Neural progenitor cell (in vitro differentiated cells): ENCODE results near the gene GIPC2. TPM values are rescaled to one million over a fixed set of nuclear protein-coding genes. Genes with fewer than 3 reads are reported as not detected.
"Not testable (repeated sequence)": the region's sequence is repeated elsewhere in the genome, so short reads cannot be mapped to it uniquely, and the experiment has no call there.

Source experiments
- DNase-seq: peaks from one replicate; pipeline ENCODE4 v3.0.0-alpha.2; 2016; ENCODE audit warnings: low spot score
- H2AFZ ChIP-seq: fragments of 200-600 bp; sonication (generic); replicated peaks from 2 replicates; pipeline ENCODE4 v1.6.1; 2016; ENCODE audit warnings: antibody characterized with exemption
- H3F3A ChIP-seq: fragments of 200-600 bp; sonication (generic); 2 replicates; pipeline ENCODE4 v1.6.1; 2016; ENCODE audit warnings: antibody characterized with exemption, low read depth
- H3K27ac ChIP-seq: fragments of 200-600 bp; sonication (generic); 2 replicates; pipeline ENCODE4 v1.5.1; 2016; ENCODE audit warnings: mild to moderate bottlenecking
- H3K27me3 ChIP-seq: fragments of 200-600 bp; sonication (generic); 2 replicates; pipeline ENCODE4 v1.6.1; 2016; ENCODE audit warnings: mild to moderate bottlenecking, moderate library complexity
- H3K36me3 ChIP-seq: fragments of 200-600 bp; sonication (generic); 2 replicates; pipeline ENCODE4 v1.5.1; 2016
- H3K4me1 ChIP-seq: fragments of 200-600 bp; sonication (generic); 2 replicates; pipeline ENCODE4 v1.6.1; 2016; ENCODE audit warnings: mixed run types
- H3K4me2 ChIP-seq: fragments of 200-600 bp; sonication (generic); 2 replicates; pipeline ENCODE4 v1.6.1; 2016
- H3K4me3 ChIP-seq: fragments of 200-600 bp; sonication (generic); 2 replicates; pipeline ENCODE4 v1.5.1; 2016
- H3K79me2 ChIP-seq: fragments of 200-600 bp; sonication (generic); 2 replicates; pipeline ENCODE4 v1.6.1; 2016; ENCODE audit warnings: low read depth
- H3K9ac ChIP-seq: fragments of 200-600 bp; sonication (generic); 2 replicates; pipeline ENCODE4 v1.6.1; 2016
- H3K9me3 ChIP-seq: fragments of 200-600 bp; sonication (generic); 2 replicates; pipeline ENCODE4 v1.5.1; 2016; ENCODE audit warnings: low read depth
- H4K20me1 ChIP-seq: fragments of 200-600 bp; sonication (generic); 2 replicates; pipeline ENCODE4 v1.6.1; 2016; ENCODE audit warnings: low read depth
- H3K27ac Mint-ChIP-seq: 3 replicates; pipeline ENCODE4 v1.8.0; 2021; ENCODE audit warnings: mixed read lengths
- H3K27me3 Mint-ChIP-seq: 2 replicates; pipeline ENCODE4 v1.8.0; 2022; ENCODE audit warnings: low read depth, mild to moderate bottlenecking, inconsistent platforms, moderate library complexity, mixed read lengths; ENCODE audit not compliant: insufficient read depth
- H3K36me3 Mint-ChIP-seq: 3 replicates; pipeline ENCODE4 v1.8.0; 2021; ENCODE audit warnings: mixed read lengths
- H3K4me1 Mint-ChIP-seq: 3 replicates; pipeline ENCODE4 v1.8.0; 2021; ENCODE audit warnings: mixed read lengths
- H3K4me3 Mint-ChIP-seq: 3 replicates; pipeline ENCODE4 v1.8.0; 2021; ENCODE audit warnings: mild to moderate bottlenecking, moderate library complexity, mixed read lengths
- H3K9me3 Mint-ChIP-seq: 3 replicates; pipeline ENCODE4 v1.8.0; 2020; ENCODE audit warnings: mixed read lengths
- CTCF ChIP-seq: fragments of 200-600 bp; sonication (generic); IDR thresholded peaks from 2 replicates; pipeline ENCODE4 v1.5.1; 2017; ENCODE audit warnings: antibody characterized with exemption, mild to moderate bottlenecking
- EZH2 ChIP-seq: fragments of 200-600 bp; sonication (generic); IDR thresholded peaks from 2 replicates; pipeline ENCODE4 v1.6.1; 2017; ENCODE audit warnings: antibody characterized with exemption, mild to moderate bottlenecking, moderate library complexity
- EZH2phosphoT487 ChIP-seq: fragments of 200-600 bp; sonication (generic); IDR thresholded peaks from 2 replicates; pipeline ENCODE4 v1.6.1; 2017; ENCODE audit warnings: antibody characterized with exemption
- total RNA-seq: library from RNA; depleted of rRNA; stranded (reverse); fragments of >200 nt; gene quantifications from 2 replicates; pipeline ENCODE4 v1.2.3, GENCODE V29; 2015; ENCODE audit warnings: low replicate concordance

Gene GIPC2
- total RNA-seq, 1 donor from 2014 or later, result not detected

- Histone ChIP-seq H3K79me2 (no peaks in the 10 kb centered on the region), H3K4me3 (no peak overlapping the region), H3F3A (no peaks in the 10 kb centered on the region), H2AFZ (no peak overlapping the region), H3K36me3 (no peaks in the 10 kb centered on the region), H3K4me1 (no peaks in the 10 kb centered on the region), H3K27ac (no peak overlapping the region), H3K27me3 (no peaks in the 10 kb centered on the region), H3K4me2 (no peak overlapping the region), H4K20me1 (no peaks in the 10 kb centered on the region), H3K9me3 (no peaks in the 10 kb centered on the region), H3K9ac (no peak overlapping the region)
- TF ChIP-seq EZH2phosphoT487 (no peak), EZH2 (no peak), CTCF (no peak)
- H3K4me1 Mint-ChIP-seq, result no peaks in the 10 kb centered on the region
- no peak overlapping the region for H3K27ac Mint-ChIP-seq
- H3K36me3 Mint-ChIP-seq, result no peaks in the 10 kb centered on the region
- no peaks in the 10 kb centered on the region for H3K27me3 Mint-ChIP-seq
- no peak overlapping the region for H3K4me3 Mint-ChIP-seq
- no peaks in the 10 kb centered on the region for H3K9me3 Mint-ChIP-seq
- DNase-seq, result no peak
These were observed 55.7 kb downstream of the GIPC2 start for GRCh38 chr1:78101514-78101913.

GRCh38 chr1:78102082-78102481 lies 56.3 kb downstream of the GIPC2 start:
- Mint-ChIP-seq H3K4me3 (no peak overlapping the region), H3K4me1 (no peaks in the 10 kb centered on the region), H3K27ac (no peak overlapping the region), H3K9me3 (no peaks in the 10 kb centered on the region), H3K27me3 (no peaks in the 10 kb centered on the region), H3K36me3 (no peaks in the 10 kb centered on the region)
- Histone ChIP-seq H3K9me3 (no peaks in the 10 kb centered on the region), H3K4me2 (no peak overlapping the region), H3K4me1 (no peaks in the 10 kb centered on the region), H2AFZ (no peak overlapping the region), H3F3A (no peaks in the 10 kb centered on the region), H3K36me3 (no peaks in the 10 kb centered on the region), H3K9ac (no peak overlapping the region), H4K20me1 (no peaks in the 10 kb centered on the region), H3K27me3 (no peaks in the 10 kb centered on the region), H3K79me2 (no peaks in the 10 kb centered on the region), H3K4me3 (no peak overlapping the region), H3K27ac (no peak overlapping the region)
- no peak for DNase-seq
- TF ChIP-seq EZH2, result no peak
- no peak for TF ChIP-seq EZH2phosphoT487

GRCh38 chr1:78102916-78103315 lies 57.1 kb downstream of the GIPC2 start:
- TF ChIP-seq CTCF (no peak), EZH2phosphoT487 (no peak), EZH2 (no peak)
- Histone ChIP-seq H3K27me3 (no peaks in the 10 kb centered on the region), H3K27ac (no peak overlapping the region), H3K9ac (no peak overlapping the region), H3K79me2 (no peaks in the 10 kb centered on the region), H2AFZ (no peak overlapping the region), H3K4me2 (no peak overlapping the region), H3F3A (no peaks in the 10 kb centered on the region), H4K20me1 (no peaks in the 10 kb centered on the region), H3K9me3 (no peaks in the 10 kb centered on the region), H3K36me3 (no peaks in the 10 kb centered on the region), H3K4me1 (no peaks in the 10 kb centered on the region), H3K4me3 (no peak overlapping the region)
- Mint-ChIP-seq H3K36me3 (no peaks in the 10 kb centered on the region), H3K27ac (no peak overlapping the region), H3K27me3 (no peaks in the 10 kb centered on the region), H3K9me3 (no peaks in the 10 kb centered on the region), H3K4me3 (no peak overlapping the region), H3K4me1 (no peaks in the 10 kb centered on the region)
- no peak for DNase-seq

GRCh38 chr1:78104322-78104721 lies 58.6 kb downstream of the GIPC2 start:
- Mint-ChIP-seq H3K36me3 (no peaks in the 10 kb centered on the region), H3K9me3 (no peaks in the 10 kb centered on the region), H3K27me3 (no peaks in the 10 kb centered on the region), H3K4me1 (no peaks in the 10 kb centered on the region), H3K4me3 (no peak overlapping the region), H3K27ac (no peak overlapping the region)
- H3K4me3 ChIP-seq, result no peak overlapping the region
- no peak overlapping the region for H3K4me2 ChIP-seq
- no peak overlapping the region for H3K27ac ChIP-seq
- no peak for DNase-seq
- no peaks in the 10 kb centered on the region for H3F3A ChIP-seq
- no peak overlapping the region for H3K9ac ChIP-seq
- no peaks in the 10 kb centered on the region for H3K79me2 ChIP-seq
- no peaks in the 10 kb centered on the region for H3K27me3 ChIP-seq
- H3K9me3 ChIP-seq, result no peaks in the 10 kb centered on the region
- H2AFZ ChIP-seq, result no peak overlapping the region
- TF ChIP-seq EZH2 (no peak), EZH2phosphoT487 (no peak), CTCF (no peak)
- no peaks in the 10 kb centered on the region for H3K36me3 ChIP-seq
- H3K4me1 ChIP-seq, result no peaks in the 10 kb centered on the region
- no peaks in the 10 kb centered on the region for H4K20me1 ChIP-seq

GRCh38 chr1:78109659-78110058 lies 63.9 kb downstream of the GIPC2 start:
- not testable (repeated sequence) for H3K4me1 Mint-ChIP-seq, H3F3A ChIP-seq, DNase-seq, H4K20me1 ChIP-seq, H3K4me3 ChIP-seq, H3K27ac ChIP-seq, H3K36me3 Mint-ChIP-seq, H3K27me3 ChIP-seq, H3K4me1 ChIP-seq, H3K79me2 ChIP-seq, H3K4me2 ChIP-seq, H3K27me3 Mint-ChIP-seq, H3K9ac ChIP-seq, H3K9me3 Mint-ChIP-seq, H3K36me3 ChIP-seq, H2AFZ ChIP-seq, H3K27ac Mint-ChIP-seq, H3K4me3 Mint-ChIP-seq, H3K9me3 ChIP-seq
